ENCODE measurements around the gene VPS33B. TPM values are rescaled to one million over a fixed set of nuclear protein-coding genes. Genes with fewer than 3 reads are reported as not detected.

The VPS33B gene
- polyA plus RNA-seq, 2 of the 4 experiments (the other 2 are of a cell fraction) = 11.1 to 17.9 TPM

GRCh38 chr15:91070872-91071271, 48.5 kb upstream of the VPS33B start (continued):
- TF ChIP-seq RCOR1 (IDR thresholded peaks at IDR 0.05; ENCODE audit: low read depth, low read length) = no peak

- DNase-seq (ENCODE audit: low read depth in 1 of 2, low spot score in 1 of 2) (no peak), FAIRE-seq (no peak), ATAC-seq (no peak)
- Histone ChIP-seq H3K4me2 (no peak overlapping the region), H3K4me1 (no peaks in the 10 kb centered on the region), H3K4me3 (no peak overlapping the region), H3K27ac (no peak overlapping the region), H3K9me3 (no peaks in the 10 kb centered on the region; the same call in 2 of the 3 replicates)
- TF ChIP-seq PHF8 (IDR thresholded peaks at IDR 0.05; ENCODE audit: borderline replicate concordance, low read depth) (no peak), JUNB (IDR thresholded peaks at IDR 0.05) (no peak)
- POLR2A ChIA-PET = no interaction called here
- CTCF ChIA-PET = interaction anchor here (1.0 to 8.7 kb wide), 3 partner anchors 10 to 19 kb away, joined by 4 to 49 read pairs (median 6); no protein-coding TSS in a partner anchor
- 11% methylated on average over 3 of the region's 3 CpGs for WGBS (ENCODE audit: missing lambda C conversion rate)
These were observed 46.6 kb upstream of the VPS33B start for GRCh38 chr15:91068966-91069365.

DNA sequence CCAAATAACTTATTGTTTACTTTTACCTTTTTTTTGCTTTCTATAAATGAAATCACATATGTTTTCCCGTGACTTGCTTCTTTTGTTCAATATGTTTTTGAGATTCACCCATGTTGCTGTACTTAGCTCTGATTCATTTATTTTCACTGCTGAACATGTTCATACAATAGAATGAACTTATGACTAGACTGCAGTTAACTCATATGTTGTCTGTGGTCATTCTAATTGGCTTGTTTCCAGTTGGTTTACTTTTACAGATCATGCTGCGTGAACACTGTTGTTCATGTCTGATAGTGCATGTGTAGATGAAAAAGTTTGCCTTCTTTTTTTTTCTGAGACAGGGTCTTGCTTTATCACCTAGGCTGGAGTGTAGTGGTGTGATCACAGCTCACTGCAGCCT, 46.0 kb upstream of the VPS33B start:
- DNase-seq (ENCODE audit: low read depth in 1 of 2, low spot score in 1 of 2) = no peak
- Histone ChIP-seq H3K27ac (no peak overlapping the region), H3K9me3 (no peaks in the 10 kb centered on the region; the same call in 2 of the 3 replicates), H3K4me1 (no peaks in the 10 kb centered on the region), H3K4me2 (no peak overlapping the region), H3K4me3 (no peak overlapping the region)
- ChIA-PET POLR2A (no interaction called here), CTCF (interaction anchor here (0.9 to 8.7 kb wide), 6 partner anchors 10 to 191 kb away, joined by 3 to 49 read pairs (median 4); no protein-coding TSS in a partner anchor)
- FAIRE-seq = no peak
- TF ChIP-seq, protein P1, sequence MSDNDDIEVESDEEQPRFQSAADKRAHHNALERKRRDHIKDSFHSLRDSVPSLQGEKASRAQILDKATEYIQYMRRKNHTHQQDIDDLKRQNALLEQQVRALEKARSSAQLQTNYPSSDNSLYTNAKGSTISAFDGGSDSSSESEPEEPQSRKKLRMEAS (IDR thresholded peaks at IDR 0.05) = no peak
- TF ChIP-seq FOSB (CRISPR knock-in tag; IDR thresholded peaks at IDR 0.05) (no peak), RARB (CRISPR knock-in tag; IDR thresholded peaks at IDR 0.05) (no peak), CBX2 (IDR thresholded peaks at IDR 0.05; ENCODE audit: borderline replicate concordance, low read depth) (no peak), JUN (IDR thresholded peaks at IDR 0.05) (no peak), NFE2L2 (conservative IDR thresholded peaks at IDR 0.05; ENCODE audit: low read length) (no peak), MYC (IDR thresholded peaks at IDR 0.05; ENCODE audit: borderline replicate concordance, low read length) (no peak)
- WGBS (ENCODE audit: missing lambda C conversion rate) = 47% methylated on average over 2 of the region's 2 CpGs
- ATAC-seq = no peak

DNA sequence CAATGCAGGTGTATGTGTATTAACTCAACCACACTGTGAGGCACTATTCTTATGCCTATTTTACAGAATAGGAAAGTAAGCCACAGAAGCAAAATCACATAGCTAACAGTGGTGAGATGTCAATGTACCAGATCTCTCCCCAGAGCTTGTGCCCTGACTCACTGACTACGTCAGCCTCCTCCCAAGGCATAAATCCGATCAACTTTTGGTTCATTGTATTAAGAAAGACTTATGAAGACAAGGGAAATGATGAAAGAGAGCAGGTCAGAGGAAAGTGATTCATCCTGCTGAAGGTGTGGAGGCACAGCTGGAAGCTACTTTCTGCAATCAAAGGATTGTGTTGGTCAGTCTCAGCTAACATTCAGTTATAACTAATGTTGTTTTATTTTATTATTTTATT, 44.6 kb upstream of the VPS33B start:
- no peak for FAIRE-seq
- DNase-seq (ENCODE audit: low read depth in 1 of 2, low spot score in 1 of 2) = no peak
- ChIA-PET CTCF (interaction anchor here (0.6 to 8.7 kb wide), 7 partner anchors 8 to 192 kb away, joined by 3 to 49 read pairs (median 3); partner anchors contain the start of gene HDDC3), POLR2A (no interaction called here)
- 25% methylated on average over 2 of the region's 2 CpGs for WGBS (ENCODE audit: missing lambda C conversion rate)
- no peak overlapping the region for H3K4me3 ChIP-seq
- no peak overlapping the region for H3K4me2 ChIP-seq
- TF ChIP-seq CHD2 (IDR thresholded peaks at IDR 0.05; ENCODE audit: low read length, partially characterized antibody) (no peak), ZSCAN20 (CRISPR knock-in tag; IDR thresholded peaks at IDR 0.05) (no peak), FOSB (CRISPR knock-in tag; IDR thresholded peaks at IDR 0.05) (no peak), PBX3 (IDR thresholded peaks at IDR 0.05) (no peak), RFX5 (IDR thresholded peaks at IDR 0.05) (no peak), BHLHE40 (IDR thresholded peaks at IDR 0.05; ENCODE audit: low read depth, low read length) (no peak), FOXS1 (CRISPR knock-in tag; IDR thresholded peaks at IDR 0.05) (no peak), EP300 (IDR thresholded peaks at IDR 0.05) (no peak), KDM1A (IDR thresholded peaks at IDR 0.05; ENCODE audit: low read depth) (no peak), POLR2AphosphoS2 (conservative IDR thresholded peaks at IDR 0.05; ENCODE audit: low read length) (no peak), HOXB5 (CRISPR knock-in tag; IDR thresholded peaks at IDR 0.05) (no peak), SMC3 (IDR thresholded peaks at IDR 0.05) (no peak), TP53 (CRISPR knock-in tag; IDR thresholded peaks at IDR 0.05) (no peak)
- TF ChIP-seq, protein P1 (IDR thresholded peaks at IDR 0.05) = no peak
- TF ChIP-seq, protein P2, sequence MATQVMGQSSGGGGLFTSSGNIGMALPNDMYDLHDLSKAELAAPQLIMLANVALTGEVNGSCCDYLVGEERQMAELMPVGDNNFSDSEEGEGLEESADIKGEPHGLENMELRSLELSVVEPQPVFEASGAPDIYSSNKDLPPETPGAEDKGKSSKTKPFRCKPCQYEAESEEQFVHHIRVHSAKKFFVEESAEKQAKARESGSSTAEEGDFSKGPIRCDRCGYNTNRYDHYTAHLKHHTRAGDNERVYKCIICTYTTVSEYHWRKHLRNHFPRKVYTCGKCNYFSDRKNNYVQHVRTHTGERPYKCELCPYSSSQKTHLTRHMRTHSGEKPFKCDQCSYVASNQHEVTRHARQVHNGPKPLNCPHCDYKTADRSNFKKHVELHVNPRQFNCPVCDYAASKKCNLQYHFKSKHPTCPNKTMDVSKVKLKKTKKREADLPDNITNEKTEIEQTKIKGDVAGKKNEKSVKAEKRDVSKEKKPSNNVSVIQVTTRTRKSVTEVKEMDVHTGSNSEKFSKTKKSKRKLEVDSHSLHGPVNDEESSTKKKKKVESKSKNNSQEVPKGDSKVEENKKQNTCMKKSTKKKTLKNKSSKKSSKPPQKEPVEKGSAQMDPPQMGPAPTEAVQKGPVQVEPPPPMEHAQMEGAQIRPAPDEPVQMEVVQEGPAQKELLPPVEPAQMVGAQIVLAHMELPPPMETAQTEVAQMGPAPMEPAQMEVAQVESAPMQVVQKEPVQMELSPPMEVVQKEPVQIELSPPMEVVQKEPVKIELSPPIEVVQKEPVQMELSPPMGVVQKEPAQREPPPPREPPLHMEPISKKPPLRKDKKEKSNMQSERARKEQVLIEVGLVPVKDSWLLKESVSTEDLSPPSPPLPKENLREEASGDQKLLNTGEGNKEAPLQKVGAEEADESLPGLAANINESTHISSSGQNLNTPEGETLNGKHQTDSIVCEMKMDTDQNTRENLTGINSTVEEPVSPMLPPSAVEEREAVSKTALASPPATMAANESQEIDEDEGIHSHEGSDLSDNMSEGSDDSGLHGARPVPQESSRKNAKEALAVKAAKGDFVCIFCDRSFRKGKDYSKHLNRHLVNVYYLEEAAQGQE (IDR thresholded peaks at IDR 0.05) = no peak
- TF ChIP-seq, protein P3, sequence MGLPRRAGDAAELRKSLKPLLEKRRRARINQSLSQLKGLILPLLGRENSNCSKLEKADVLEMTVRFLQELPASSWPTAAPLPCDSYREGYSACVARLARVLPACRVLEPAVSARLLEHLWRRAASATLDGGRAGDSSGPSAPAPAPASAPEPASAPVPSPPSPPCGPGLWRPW (IDR thresholded peaks at IDR 0.05) = no peak
- peak in 1 of 2 experiments; percentile 43; a peak in 2 of 6 replicates for ATAC-seq
- no peak overlapping the region for H3K27ac ChIP-seq
- H3K4me1 ChIP-seq = no peaks in the 10 kb centered on the region
- no peaks in the 10 kb centered on the region; the same call in 2 of the 3 replicates for H3K9me3 ChIP-seq
